ENCODE measurements around the gene KCNQ4.

DNA sequence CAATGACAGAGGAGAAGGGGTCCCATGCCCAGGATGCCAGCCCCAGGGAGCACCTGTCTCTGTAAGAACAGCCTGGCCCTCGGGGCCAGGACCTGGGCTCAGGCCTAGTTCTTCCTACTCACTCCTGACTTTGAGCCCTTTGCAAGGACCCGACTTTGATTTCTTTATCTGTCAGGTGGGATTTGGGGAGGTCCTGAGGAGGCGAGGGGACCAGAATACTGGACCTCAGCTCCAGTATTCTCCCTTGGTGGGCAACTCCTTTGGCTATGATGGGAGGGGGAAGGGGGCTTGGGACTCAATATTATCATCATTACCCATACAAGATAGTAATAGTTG lies 18.1 kb downstream of the KCNQ4 start:
- no peak for TF ChIP-seq POLR2A (IDR thresholded peaks at IDR 0.05; ENCODE audit: low read depth, low read length)
- TF ChIP-seq PAX5 (IDR thresholded peaks at IDR 0.05; ENCODE audit: insufficient read depth, low read length, severe bottlenecking) = no peak
- TF ChIP-seq POLR2AphosphoS5 (IDR thresholded peaks at IDR 0.05; ENCODE audit: low read depth, low read length) = no peak
- TF ChIP-seq TAF1 (IDR thresholded peaks at IDR 0.05; ENCODE audit: low read depth, low read length) = no peak
- TF ChIP-seq SPI1 (IDR thresholded peaks at IDR 0.05; ENCODE audit: low read depth, low read length) = no peak
